ENCODE measurements around the gene WNT3.

The WNT3 gene

DNA sequence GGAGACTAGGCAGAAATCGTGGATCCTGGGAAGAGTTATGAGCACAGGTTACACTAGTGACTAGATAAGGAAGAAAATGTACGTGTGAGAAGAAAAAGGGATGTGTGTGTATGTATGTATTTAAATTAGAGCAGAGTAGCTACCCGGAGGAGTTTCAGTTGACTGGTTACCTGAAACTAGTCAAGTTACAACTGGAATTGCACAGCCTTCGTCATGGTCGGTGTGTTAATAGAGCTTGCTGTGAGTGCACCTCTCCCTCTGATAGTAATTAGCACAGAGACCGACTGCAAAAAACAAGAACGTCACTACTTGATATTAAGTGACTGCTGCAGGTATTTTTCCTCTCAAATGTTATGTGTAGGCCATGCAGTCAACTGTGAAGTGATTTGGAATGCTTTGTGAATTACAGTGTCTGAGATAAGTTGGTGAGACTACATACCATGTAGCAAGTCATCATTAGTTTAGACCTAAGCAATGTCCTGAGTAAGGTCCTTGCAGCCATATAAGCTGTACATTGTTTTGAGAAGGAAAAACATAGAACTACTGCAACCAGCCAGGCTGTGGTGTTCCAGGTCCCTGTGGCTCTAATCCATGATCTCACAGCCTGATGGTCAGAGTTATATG is 95.7 kb downstream of the WNT3 start:
- no peak for DNase-seq

GRCh38 chr17:46720408-46720807 is 98.1 kb downstream of the WNT3 start:
- DNase-seq, result no peak

GRCh38 chr17:46719891-46720290 is 98.6 kb downstream of the WNT3 start:
- DNase-seq, result no peak

GRCh38 chr17:46717999-46718398 is 100.5 kb downstream of the WNT3 start:
- no peak for DNase-seq

Measured in stimulated activated CD8-positive, alpha-beta memory T cell treated with anti-CD3 and anti-CD28 coated beads, Interleukin-4, amount 100 ng/mL, for 48 hours (primary cell).